Hematopoietic multipotent progenitor cell treated with erythropoietin and hydrocortisone succinate and interleukin-3 and kit ligand, for 15 days (in vitro differentiated cells): ENCODE results near the gene URB1.
A peak's percentile ranks its signal among the peaks of the same experiment; 100 is the strongest.
"Not testable (repeated sequence)": the region's sequence is repeated elsewhere in the genome, so short reads cannot be mapped to it uniquely, and the experiment has no call there.

Experiments used
- DNase-seq: peaks from one replicate; pipeline ENCODE4 v3.0.0-alpha.2; 2015; ENCODE audit warnings: low spot score

Gene URB1

DNA sequence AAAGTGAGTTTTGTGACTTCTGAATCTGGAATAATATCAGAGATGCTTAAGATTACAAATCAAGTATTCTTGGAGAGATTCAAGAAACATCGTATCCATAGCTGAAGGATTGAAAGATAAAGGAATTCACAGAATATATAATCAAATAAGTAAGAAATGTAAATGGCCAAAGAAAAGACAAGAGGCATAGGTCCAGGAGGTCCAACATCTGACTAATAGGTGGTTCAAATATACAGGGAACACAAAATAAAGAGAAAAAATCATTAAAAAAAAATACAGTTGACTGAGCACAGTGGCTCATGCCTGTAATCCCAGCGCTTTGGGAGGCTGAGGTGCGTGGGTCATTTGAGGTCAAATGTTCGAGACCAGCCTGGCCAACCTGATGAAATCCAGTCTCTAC lies 107.3 kb downstream of the URB1 start:
- DNase-seq = no peak

GRCh38 chr21:32282992-32283391 lies 109.8 kb downstream of the URB1 start:
- DNase-seq = no peak

- no peak for DNase-seq
Observed at GRCh38 chr21:32281531-32281930, 111.3 kb downstream of the URB1 start.

DNA sequence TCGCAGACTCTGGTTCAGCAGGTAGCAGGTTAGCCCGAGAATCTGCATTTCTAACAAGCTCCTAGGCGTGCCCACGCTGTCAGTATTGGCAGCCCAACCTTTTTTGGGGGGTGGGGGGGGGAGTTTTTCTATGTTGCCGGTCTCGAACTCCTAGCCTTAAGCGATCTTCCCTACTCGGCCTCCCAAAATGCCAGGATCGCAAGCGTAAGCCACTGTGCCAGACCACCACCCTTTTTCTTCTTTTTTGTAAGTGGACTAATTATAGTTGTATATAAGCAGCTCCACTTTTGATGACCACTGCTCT lies 113.5 kb downstream of the URB1 start:
- DNase-seq = no peak

- peak; percentile 98 for DNase-seq
Observed at GRCh38 chr21:32278518-32279376, 114.1 kb downstream of the URB1 start, which contains the start of gene MIS18A. Gene MIS18A, minus strand, starts transcription at chr21:32279049. Its CDS starts 35 bp downstream, at chr21:32279014.

GRCh38 chr21:32278103-32278502 lies 114.7 kb downstream of the URB1 start:
- DNase-seq = peak; percentile 11

GRCh38 chr21:32276671-32277070 lies 116.1 kb downstream of the URB1 start:
- DNase-seq = no peak

DNA sequence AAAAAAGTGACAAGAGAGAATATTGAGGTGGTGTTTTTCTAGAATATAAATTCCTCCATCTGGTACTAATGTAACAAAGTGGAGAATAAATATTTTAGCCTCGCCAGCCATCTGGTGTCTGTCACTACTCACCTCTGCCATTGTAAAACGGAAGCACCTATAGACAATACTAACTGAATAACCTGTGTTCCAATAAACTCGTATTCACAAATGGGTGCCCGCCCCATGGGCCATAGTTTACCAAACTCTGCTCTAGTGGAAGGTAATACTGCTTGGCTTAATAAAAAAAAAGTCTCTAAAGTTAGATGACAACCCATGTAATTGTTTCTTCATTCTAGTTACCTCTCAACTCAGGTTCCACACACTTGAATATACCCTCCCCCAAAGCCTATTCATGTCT lies 122.1 kb downstream of the URB1 start:
- DNase-seq = no peak

DNA sequence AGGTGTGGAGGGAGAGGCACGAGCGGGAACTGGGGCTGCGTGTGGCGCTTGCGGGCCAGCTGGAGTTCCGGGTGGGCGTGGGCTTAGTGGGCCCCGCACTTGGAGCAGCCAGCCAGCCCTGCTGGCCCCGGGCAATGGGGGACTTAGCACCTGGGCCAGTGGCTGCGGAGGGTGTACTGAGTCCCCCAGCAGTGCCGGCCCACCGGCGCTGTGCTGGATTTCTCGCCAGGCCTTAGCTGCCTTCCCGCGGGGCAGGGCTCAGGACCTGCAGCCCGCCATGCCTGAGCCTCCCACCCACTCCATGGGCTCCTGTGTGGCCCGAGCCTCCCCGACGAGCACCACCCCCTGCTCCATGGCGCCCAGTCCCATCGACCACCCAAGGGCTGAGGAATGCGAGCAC lies 127.5 kb downstream of the URB1 start:
- DNase-seq = not testable (repeated sequence)

- DNase-seq = no peak
Observed at GRCh38 chr21:32261929-32262328, 130.9 kb downstream of the URB1 start.
